GM18507 (cell line): Measurements from ENCODE around the gene RNF34.
A peak's percentile ranks its signal among the peaks of the same experiment; 100 is the strongest.

Source experiments
- DNase-seq: peaks from one replicate; pipeline ENCODE4 v3.0.0; 2011; ENCODE audit warnings: low read depth; ENCODE audit not compliant: insufficient read length; ENCODE audit errors: extremely low spot score
- FAIRE-seq: peaks from 2 replicates; lab custom pipeline; 2011; peaks lifted over from hg19 to GRCh38; lab: Jason Lieb, UNC

RNF34 gene

GRCh38 chr12:121455766-121456420 is 56.0 kb downstream of the RNF34 start:
- DNase-seq (no peak), FAIRE-seq (no peak)

GRCh38 chr12:121456551-121456950 is 56.6 kb downstream of the RNF34 start:
- FAIRE-seq = no peak

GRCh38 chr12:121461048-121461447 is 61.1 kb downstream of the RNF34 start:
- FAIRE-seq (no peak), DNase-seq (no peak)

More at GRCh38 chr12:121456551-121456950, 56.6 kb downstream of the RNF34 start:
- no peak for DNase-seq

GRCh38 chr12:121464331-121464730 is 64.4 kb downstream of the RNF34 start:
- FAIRE-seq (no peak), DNase-seq (no peak)

GRCh38 chr12:121465921-121466793 is 66.2 kb downstream of the RNF34 start:
- FAIRE-seq = peak; percentile 56
- no peak for DNase-seq

GRCh38 chr12:121466794-121467637 is 67.1 kb downstream of the RNF34 start:
- FAIRE-seq (peak; percentile 72), DNase-seq (peak; percentile 89)

- DNase-seq (no peak), FAIRE-seq (no peak)
Measured at GRCh38 chr12:121467638-121468498, 68.0 kb downstream of the RNF34 start.

- no peak for DNase-seq
- no peak for FAIRE-seq
Measured at GRCh38 chr12:121468499-121468801, 68.5 kb downstream of the RNF34 start.

GRCh38 chr12:121470751-121471150 is 70.8 kb downstream of the RNF34 start:
- FAIRE-seq (no peak), DNase-seq (no peak)

- no peak for FAIRE-seq
- DNase-seq = no peak
Measured at GRCh38 chr12:121472150-121472905, 72.4 kb downstream of the RNF34 start.
